ENCODE results near the gene OR2F1.
"Not testable (repeated sequence)": the region's sequence is repeated elsewhere in the genome, so short reads cannot be mapped to it uniquely, and the experiment has no call there.

Gene OR2F1

DNA sequence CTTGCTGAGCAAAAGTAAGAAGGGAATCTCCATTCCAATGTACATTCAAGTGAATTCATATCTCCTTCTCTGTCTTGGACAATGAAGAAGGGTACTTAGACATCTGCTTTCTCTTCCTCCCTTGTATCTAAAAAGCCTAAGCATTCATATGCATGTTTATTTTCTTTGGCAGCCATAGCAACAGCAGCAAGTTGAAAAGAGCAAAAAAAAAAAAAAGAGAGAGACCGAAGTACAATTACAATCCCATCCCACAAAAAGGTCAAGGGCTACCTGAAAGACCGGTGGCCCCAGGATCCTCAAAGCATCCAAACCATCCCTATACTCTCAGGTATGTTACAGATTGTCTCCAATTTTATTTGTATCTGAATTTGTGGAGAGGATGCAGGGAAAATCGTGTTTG lies 4.1 kb downstream of the OR2F1 start:
- DNase-seq: no peak

DNA sequence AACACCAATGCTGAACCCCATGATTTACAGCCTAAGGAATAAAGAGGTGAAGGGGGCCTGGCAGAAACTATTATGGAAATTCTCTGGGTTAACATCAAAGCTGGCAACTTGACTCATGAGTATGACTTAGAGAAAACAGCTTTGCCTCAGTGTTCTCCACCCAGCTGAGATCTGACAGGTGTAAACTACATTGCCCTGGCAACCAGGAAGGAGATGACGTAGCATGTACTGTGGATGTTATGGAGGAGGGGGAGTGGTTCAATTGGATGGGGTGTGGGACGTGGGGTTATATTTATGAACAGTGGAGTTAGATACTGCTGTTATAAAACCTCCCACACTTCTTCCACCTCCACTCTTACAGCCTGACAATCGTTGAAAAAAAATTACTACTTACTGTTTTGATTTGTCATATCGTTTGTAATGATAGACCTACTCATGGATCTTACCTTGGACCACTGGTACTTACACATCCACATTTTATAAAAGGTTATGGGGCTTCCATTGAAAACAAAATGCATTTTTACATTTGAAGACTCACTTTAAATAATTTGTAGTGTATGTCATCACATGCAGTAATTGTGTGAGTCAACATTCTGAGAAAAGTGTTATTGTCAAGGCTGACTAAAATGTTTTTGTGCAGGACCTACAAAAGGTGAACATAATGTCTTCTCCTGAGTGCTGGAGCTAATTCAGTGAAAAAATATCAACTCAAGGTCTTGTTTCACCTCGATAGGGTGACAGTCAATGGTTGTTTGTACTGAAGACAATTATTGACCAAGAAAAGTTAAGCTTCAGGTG lies 6.4 kb downstream of the OR2F1 start:
- no peak for DNase-seq

DNA sequence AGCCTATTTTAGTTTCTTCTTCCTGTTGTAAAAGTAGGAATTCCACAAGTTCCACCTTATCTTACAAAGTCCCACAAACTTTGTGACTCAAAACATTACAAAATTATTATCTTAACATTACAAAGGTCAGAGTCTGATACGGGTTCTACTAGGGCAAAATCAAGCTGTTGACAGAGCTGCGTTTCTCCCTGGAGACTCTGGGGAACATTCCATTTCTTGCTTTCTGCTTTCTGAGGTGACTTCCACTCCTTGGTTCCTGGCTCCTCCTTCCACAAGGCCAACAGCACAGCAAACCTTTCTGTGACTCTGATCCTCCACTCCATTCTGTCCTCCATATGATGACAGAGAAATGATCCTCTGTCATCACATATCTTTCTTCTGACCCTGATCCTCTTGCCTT lies 10.6 kb downstream of the OR2F1 start:
- DNase-seq: no peak

DNA sequence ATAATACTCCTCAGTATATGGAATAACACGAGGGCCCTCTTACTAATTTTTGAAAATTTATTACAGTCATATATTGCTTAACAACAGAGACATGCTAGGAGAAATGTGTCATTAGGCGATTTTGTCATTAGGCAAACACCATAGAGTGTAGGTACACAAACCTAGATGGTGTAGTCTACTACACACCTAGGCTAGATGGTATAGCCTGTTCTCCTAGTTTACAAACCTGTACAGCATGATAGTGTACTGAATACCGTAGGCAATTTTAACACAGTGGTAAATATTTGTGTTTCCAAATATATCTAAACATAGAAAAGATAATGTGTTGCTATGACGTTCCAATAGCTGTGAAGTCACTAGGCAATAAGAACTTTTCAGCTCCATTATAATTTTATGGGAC lies 12.8 kb downstream of the OR2F1 start:
- no peak for DNase-seq

DNA sequence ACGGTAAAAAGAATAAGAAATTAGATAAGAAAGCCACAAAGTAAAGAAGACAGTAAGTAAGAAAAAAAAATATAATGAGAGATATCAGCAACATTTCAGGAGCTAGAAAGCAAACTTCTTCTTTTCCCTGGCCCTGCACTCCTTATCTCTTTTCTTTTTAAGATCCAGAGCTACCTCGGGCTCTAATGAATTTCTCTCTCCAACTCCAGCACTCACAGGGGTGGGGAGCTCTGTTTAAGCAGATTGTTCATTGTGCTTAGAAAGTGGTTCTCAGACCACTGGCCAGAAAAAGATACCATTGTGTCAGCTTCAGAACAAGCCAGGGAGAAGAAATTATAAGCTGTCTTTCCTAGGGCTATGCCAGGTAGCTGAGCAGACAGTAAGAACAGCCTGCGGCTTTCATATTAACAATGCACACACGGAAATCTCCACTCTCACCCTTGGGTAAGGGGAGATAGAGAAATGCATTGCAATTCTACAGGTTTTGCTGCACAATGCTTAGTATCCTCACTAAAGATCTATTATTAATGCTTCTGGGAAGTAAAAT lies 19.3 kb downstream of the OR2F1 start:
- no peak for DNase-seq

DNA sequence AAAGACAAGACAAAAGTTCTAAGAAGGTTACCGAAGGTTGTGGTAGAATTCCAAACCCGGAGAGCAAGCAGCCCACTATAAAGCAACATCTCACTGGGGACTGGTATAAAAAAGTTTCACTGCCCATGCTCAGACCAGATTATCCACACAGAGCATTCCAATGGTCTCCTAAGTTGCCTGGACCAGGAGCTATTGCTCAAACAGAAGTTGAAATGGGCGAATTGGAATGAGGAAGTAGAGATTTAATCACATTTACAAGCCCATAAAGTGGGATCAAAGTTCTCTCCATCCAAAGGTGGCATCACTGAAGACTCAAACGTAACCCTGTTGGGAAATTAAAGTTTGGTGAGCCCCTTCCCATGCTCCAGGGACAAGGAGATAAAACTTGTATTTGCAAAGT lies 19.8 kb downstream of the OR2F1 start:
- no peak for DNase-seq

DNA sequence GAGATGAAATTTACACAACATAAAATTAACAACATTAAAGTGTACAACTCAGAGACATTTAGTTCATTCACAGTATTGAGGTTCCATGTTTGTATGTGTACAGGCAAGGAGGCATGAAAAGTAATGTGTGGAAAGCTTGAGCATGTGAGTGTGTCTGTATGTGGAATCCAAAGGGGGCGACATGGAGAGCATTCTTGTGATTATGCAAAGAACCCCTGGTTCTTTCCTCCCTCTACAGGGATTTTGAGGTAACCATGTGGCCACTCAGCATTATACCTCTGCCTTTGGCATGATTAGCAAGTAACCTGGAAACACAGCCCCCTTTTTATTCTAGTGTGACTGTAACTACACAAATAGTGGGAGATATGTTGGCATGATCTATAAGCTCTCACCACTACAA lies 21.0 kb downstream of the OR2F1 start:
- DNase-seq: no peak

DNA sequence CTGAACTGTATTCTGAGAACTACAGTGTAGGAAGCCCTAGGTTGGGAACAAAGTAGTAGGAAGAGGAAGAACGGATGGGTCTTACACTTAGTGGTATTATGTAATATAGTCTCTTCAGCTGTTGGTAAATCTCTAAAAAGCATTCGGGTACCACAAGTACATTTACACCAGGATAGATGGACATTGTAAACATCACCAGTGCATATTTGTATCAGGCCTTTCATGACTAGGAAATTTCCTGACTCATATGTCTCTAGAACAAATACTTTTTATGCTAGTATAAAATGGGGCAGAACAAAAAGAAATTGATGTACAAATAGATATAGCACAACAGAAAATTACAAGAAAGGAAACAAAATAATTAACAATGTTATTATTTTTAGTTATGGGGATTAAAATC lies 23.9 kb downstream of the OR2F1 start:
- DNase-seq: no peak

DNA sequence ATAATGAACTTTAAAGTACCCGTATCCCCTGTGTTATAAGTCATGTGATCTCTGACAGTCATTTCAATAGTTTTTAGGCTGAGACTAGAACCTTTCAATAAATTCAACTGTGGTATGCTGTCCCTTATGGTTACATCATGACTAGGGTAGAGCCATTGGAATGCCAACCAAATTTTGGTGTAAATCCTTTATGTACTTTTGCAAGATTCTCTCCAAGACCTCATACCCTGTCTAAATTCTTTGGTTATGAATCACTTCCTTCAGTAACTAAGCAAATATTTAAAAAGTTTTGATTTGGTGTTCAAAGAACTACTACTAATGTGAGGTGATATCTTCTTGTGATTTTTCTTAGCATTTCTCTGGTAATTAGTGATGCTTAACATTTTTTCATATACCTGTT lies 24.7 kb downstream of the OR2F1 start:
- DNase-seq: no peak

DNA sequence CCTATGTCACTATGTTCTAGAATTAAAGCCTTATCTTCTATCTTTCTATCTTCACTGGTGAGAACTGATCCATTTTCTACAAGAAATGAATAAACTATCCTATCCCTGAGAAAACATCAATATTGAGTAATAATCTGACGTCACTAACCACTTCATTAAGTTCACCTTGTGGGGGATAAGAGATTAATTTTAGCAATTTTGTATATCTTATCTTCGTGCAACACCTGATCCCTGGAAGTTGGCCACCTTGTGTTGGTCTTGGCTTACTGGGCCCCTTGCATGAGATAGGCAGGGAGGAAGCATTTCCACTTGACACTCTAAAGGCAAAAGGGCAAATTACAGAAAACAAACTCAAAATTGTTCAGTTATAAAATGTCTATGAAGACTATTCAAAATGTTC lies 25.4 kb downstream of the OR2F1 start:
- no peak for DNase-seq

DNA sequence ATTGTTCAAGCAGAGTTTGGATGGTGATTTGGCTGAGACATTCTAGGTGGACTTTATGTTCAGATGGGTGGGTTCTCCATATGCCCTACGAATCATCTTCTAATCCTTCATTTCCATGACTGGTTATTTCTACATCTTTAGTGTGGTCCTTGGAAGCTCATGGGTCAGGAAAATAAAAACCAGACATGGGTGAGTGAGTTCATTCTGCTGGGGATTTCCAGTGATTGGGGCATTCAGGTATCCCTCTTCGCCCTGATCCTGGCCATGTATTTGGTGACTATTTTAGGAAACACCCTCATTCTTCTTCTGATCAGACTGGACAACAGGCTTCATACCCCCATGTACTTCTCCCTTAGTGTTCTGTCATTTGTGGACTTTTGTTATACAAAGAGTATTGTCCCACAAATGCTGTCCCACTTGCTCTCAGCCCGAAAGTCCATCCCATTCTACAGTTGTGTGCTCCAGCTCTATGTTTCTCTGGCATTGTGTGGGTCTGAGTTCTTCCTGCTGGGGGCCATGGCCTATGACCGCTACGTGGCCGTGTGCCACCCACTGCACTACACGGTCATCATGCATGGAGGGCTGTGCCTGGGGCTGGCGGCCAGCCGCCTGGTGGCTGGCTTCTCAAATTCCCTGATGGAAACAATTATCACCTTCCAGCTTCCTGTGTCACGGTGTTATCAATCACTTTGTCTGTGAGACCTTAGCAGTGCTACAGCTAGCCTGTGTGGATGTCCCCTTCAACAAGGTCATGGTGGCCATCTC lies 26.3 kb downstream of the OR2F1 start:
- DNase-seq: no peak

DNA sequence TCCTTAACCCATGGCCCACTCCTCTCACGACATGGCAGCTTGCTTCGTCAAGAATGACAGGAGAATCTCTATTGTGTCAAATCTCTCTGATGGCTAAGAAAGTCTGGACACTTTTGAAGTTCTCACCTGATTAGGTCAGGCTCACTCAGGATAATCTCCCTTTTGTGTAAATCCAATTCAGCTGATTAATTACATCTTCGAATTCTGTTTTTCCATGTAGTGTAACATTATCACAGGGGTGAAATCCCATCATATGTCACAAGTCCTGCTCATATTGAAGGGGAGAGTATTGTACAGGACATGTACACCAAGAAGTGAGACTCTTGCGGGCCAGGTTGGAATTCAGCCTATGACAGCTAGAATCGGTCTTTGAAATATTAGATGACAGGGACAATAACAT lies 29.3 kb downstream of the OR2F1 start:
- no peak for DNase-seq

DNA sequence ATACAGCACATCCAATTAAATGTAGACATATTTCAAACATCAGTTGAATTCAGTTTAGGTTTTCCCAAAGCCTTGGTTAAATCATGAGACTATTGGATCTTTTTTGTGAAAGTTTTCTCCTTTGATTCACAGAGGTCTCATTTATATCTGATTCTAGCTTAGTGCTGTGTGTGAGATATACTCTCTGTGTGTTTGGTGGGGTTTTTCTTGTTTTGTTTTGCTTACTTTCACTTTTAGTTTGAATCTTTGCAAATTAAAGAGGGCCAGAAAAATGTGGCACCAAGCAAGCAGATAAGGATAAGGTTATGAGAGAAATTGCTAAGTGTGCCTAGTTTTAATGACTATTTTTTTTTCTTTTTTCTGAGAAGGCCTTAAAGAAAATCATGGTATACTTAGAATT lies 32.9 kb downstream of the OR2F1 start:
- DNase-seq: no peak

DNA sequence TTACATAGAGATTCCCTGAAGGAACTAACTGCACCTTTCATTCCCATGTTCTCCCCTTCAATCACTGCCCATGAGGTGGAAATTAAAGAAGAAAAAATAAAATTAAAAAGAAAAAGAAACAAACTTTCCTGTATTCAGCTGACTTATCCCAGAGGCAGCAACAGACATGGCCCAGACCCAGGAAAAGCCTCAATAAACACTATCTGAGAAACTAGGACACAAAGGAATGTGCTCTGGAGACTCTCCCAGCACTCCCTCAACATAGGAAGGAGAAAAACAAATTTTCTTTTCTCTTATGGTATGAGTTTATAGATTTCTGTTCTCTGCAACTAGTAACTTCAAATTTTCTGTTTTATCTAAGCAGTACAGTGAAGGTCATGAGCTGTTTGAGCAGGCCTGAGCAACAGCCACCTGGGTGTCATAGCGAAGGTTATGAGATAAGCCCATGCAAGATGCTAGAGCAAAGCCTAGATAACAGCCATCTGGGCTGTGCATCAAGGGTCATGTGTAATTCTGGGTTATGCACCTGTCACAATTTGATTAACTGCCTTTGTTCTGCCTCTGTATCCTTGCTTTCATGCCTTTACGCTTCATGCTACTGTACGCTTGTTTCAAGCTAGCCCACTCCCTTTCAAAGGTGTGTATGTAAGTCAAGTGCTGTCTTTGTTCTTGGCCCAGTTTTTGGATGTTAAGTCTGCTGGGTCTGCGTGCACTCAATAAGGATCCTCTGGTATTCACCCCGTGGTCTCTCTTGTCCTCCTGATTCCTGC lies 34.5 kb downstream of the OR2F1 start:
- DNase-seq: no peak

DNA sequence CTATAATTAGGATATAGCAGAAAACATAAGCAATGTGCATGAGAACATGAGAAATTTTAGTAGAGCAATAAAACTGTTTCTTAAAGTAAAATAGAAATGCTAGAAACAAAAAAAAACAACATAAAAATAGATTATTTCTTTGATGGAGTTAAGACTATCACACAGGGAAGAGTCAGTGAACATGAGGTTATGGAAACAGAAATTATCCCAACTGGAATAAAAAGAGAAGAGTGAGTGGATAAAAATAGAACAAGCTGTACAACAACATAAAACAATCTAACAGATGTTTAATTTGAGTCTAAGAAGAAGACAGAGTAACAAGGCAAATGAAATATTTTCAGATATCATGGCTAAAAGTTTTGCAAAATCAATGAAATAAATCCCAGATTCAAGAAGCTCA lies 38.0 kb downstream of the OR2F1 start:
- DNase-seq: no peak

DNA sequence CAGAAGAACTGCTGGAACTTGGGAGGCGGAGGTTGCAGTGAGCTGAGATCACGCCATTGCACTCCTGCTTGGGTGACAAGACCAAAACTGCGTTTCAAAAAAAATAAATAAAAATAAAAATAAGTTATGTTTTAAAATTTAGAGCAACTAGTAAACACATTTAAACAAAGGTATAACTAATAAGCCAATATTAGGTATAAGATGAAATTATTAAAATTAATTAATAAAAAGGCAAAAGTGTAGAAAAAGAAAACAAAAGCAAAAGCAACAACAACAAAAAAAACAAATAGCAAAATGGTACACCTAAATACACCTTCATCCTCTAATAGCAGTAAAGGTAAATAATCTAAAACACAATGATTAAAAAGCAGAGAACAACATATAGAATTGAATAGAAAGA lies 39.3 kb downstream of the OR2F1 start:
- DNase-seq: no peak

DNA sequence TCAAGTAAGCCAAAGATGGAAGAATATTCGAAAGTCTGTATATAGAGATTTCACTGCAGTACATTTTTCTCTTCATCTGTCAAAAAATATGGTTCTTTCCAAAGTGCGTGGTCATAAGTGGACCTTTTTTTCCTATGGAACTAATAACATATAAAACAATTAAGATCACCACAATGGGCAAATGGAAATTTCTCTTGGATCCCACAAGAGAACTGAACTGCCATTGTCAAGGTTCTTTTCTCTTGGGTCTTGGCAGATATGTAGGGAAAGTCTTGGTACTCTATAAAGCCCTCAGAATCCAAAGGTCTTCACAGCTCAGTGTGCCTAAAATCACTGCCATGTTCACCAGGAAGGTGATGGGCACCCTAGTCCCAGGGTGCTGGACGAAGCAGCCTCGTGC lies 45.4 kb downstream of the OR2F1 start, which contains the start of gene OR6B1:
Gene OR6B1, plus strand, starts transcription at position 301 of the 400 bp plus-strand sequence. CDS start 3,677 bp downstream, outside the sequence.
- no peak for DNase-seq

DNA sequence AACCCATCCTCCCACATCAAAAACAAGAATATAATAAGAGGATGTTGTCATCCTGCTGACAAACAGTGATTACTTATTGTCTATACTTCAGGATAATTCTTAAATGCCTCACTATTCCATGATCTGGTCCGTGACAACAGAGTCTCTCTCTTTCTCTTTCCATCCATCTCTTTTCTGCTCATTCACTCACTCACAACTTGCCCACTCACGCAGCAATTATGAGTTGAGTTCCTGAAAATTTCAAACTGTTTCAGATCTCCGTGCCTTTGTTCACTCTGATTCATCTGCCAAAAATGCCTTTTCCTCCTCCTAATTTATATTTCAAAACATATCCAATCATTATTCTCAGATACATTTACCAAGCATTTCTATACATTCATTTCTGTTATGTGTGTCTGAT lies 46.9 kb downstream of the OR2F1 start:
- no peak for DNase-seq

DNA sequence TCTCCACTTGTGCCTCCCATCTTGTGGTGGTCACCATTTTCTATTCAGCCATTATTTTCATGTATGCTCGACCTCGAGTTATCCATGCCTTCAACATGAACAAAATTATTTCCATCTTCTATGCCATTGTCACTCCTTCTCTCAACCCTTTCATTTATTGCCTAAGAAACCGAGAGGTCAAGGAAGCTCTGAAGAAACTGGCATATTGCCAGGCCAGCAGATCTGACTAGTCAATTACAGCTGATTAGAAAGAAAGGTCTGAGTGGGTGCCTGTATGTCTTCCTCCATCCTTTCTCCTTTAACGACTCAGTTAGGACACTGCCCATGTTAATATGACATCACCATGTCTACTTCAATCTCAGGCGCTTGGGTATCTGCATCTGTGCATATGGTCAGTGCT lies 50.1 kb downstream of the OR2F1 start:
- no peak for DNase-seq

DNA sequence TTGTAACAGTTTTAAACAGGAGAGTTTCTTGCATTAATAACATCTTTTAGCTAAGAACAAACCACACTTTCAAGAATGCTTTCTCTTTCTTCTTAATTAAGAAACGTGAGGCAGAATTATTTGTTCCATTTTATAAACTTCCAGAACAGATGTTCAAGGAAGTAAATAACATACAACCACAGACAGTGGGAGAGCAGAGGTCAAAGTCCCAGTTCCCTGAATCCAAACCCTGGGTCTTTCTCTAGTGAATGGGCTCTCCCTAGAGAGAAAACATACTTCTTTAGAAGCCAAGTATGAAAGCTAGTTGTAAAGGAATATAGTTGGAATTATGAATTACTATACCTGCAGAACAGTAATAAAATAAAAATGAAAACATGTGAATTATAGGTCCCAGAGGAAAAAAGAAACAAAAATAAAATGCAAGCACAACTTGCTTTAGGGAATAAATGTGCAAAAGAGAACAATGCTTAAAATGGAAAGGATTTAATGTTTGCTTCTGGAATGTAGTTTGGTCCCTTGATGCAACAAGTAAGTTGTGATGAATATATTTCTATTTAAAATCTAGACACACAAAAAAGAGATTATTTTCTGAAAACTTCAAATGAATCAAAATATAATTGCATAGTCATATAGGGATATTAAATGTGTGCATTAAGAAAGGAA lies 51.5 kb downstream of the OR2F1 start:
- no peak for DNase-seq

DNA sequence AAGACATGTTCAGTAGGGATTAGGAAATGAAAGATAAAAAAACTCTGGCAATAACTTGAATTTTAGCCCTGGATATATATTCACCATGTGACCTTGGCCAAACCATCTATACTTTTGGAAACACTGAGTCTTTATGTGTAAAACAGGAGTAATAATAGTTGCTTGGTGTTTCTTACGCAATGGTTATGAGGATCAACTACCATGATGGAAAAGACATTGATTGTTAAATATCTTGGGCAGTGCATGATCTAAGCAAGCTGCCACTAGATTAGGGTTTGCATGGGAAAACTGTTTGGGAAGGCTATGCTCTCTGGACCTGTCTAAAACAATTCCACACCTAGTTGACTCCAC lies 52.0 kb downstream of the OR2F1 start:
- no peak for DNase-seq

DNA sequence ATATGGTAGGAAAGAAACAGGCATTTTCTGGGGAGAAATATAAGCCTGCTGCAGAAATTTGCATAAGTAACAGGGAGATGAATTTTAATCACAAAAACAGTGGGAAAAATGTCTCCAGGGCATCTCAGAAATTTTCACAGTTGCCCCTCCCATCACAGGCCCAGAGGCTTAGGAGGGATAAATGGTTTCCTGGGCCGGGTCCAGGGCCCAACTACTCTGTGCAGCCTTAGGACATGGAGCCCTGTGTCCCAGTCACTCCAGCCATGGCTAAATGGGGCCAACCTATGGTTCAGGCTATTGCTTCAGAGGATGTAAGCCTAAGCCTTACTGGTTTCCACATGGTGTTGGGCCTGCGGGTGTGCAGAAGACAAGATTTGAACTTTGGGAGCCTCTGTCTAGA lies 54.7 kb downstream of the OR2F1 start:
- DNase-seq: no peak

DNA sequence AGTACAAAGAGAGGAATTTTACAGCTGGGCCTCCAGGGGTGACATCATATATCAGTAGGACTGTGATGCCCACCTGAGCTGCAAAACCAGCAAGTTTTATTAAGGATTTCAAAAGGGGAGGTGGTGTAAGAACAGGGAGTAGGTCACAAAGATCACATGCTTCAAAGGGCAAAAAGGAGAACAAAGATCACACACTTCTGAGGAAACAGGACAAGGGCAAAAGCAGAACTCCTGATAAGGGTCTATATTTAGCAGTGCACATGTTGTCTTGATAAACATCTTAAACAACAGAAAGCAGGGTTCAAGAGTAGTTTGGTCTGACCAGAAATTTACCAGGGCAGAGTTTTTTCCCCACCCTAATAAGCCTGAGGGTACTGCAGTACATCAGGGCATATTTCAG lies 55.4 kb downstream of the OR2F1 start:
- DNase-seq: not testable (repeated sequence)
